Measurements from ENCODE around the gene GPRC5B. TPM values are rescaled to one million over a fixed set of nuclear protein-coding genes. Genes with fewer than 3 reads are reported as not detected.

GPRC5B gene
- total and polyA plus RNA-seq, 2 of the 8 experiments (the other 6 are each of a cell fraction or from before 2014, with no cell fraction given) = 106 to 160 TPM

DNA sequence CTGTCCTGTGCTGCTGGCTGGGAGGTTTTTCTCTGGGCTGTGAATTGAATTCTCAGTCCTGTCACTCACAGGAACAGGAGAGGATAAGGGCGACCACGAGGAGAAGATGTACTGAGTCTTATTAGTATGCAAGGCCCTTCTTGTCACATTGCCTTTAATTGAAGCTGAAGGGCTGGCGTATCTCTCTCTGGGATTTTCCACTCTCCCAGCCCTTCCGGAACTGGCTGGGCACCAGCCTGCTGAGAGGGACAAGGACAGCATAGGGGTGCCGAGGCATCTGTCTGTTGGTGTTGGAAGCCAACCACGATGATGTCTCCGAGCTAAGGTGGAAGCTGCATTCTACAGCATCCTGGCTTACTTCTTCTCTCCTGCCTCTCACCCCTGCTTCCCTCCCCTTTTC lies 33.2 kb downstream of the GPRC5B start:
- Histone ChIP-seq H3K4ac (replicated peaks; ENCODE audit: insufficient read length, low read depth, low read length) (peak overlapping the region; percentile 2), H3K4me1 (replicated peaks in 1 of 4; ENCODE audit: control insufficient read depth in 3 of 4, insufficient read depth in 4 of 4, low read length in 3 of 4) (peaks cover 3 to 22% (median 19%) of the 10 kb centered on the region in 4 experiments; a peak in 6 of 7 replicates), H3K9me3 (ENCODE audit: insufficient read depth in 2 of 2, low read depth in 1 of 2, low read length in 1 of 2) (no peaks in the 10 kb centered on the region), H3K23me2 (ENCODE audit: low read depth, low read length) (no peaks in the 10 kb centered on the region), H2BK5ac (ENCODE audit: low read depth, low read length) (peak overlapping the region; percentile 56; the same call in 1 of the 2 replicates), H4K5ac (ENCODE audit: insufficient read length, low read depth, low read length) (no peak overlapping the region), H3K4me3 (ENCODE audit: extremely low read depth in 1 of 4, insufficient read depth in 2 of 4, low read depth in 3 of 4, low read length in 4 of 4) (no peak overlapping the region), H3K36me3 (ENCODE audit: control insufficient read depth in 2 of 4, insufficient read depth in 4 of 4, low read length in 3 of 4) (peaks cover 2 to 10% (median 3%) of the 10 kb centered on the region in 4 experiments; a peak in 3 of 8 replicates), H2AK5ac (ENCODE audit: low read depth, low read length) (peak overlapping the region; percentile 70; the same call in 1 of the 2 replicates), H4K20me1 (replicated peaks in 1 of 2; ENCODE audit: control insufficient read depth in 1 of 2, insufficient read depth in 2 of 2, low read length in 2 of 2) (no peaks in the 10 kb centered on the region), H3K4me2 (ENCODE audit: insufficient read depth in 1 of 2, low read depth in 2 of 2, low read length in 2 of 2) (peak overlapping the region in 1 of 2 experiments; percentile 14; a peak in 1 of 4 replicates), H3K23ac (ENCODE audit: insufficient read length) (no peak overlapping the region), H4K8ac (ENCODE audit: extremely low read depth, insufficient read depth, low read length) (no peak overlapping the region), H3K79me1 (ENCODE audit: low read depth, low read length) (no peaks in the 10 kb centered on the region; the same call in 1 of the 2 replicates), H3K27ac (ENCODE audit: low read depth, low read length) (no peak overlapping the region), H2BK120ac (replicated peaks; ENCODE audit: low read depth, low read length) (no peak overlapping the region), H2BK20ac (ENCODE audit: low read length) (no peak overlapping the region), H2BK15ac (ENCODE audit: low read length) (no peak overlapping the region), H2BK12ac (ENCODE audit: low read depth, low read length) (no peak overlapping the region), H3K79me2 (ENCODE audit: control insufficient read depth in 1 of 2, insufficient read depth in 2 of 2, low read length in 2 of 2) (no peaks in the 10 kb centered on the region), H3K14ac (ENCODE audit: insufficient read length) (no peak overlapping the region), H3K56ac (replicated peaks; ENCODE audit: insufficient read length, low read depth, low read length) (no peak overlapping the region), H3K18ac (ENCODE audit: extremely low read depth, low read length) (peak overlapping the region; percentile 64; the same call in 1 of the 2 replicates), H2AFZ (ENCODE audit: low read length) (no peak overlapping the region), H3K27me3 (replicated peaks in 1 of 4; ENCODE audit: control insufficient read depth in 3 of 4, extremely low read depth in 1 of 4, insufficient read depth in 3 of 4, low read length in 3 of 4) (no peaks in the 10 kb centered on the region), H3K9ac (replicated peaks in 1 of 4; ENCODE audit: extremely low read depth in 1 of 4, low read depth in 3 of 4, low read length in 3 of 4) (no peak overlapping the region), H4K91ac (replicated peaks; ENCODE audit: insufficient read length, low read length) (no peak overlapping the region)
- POLR2A ChIA-PET (ENCODE audit: partially characterized antibody) = interaction anchor here (0.8 to 7.5 kb wide), 7 partner anchors 8 to 151 kb away, joined by 3 to 42 read pairs (median 5); partner anchors contain the start of gene GPRC5B
- DNase-seq (ENCODE audit: low read depth in 1 of 2, low spot score in 2 of 2) (no peak), FAIRE-seq (no peak)
- CTCF ChIA-PET (ENCODE audit: partially characterized antibody) = interaction anchor here (0.7 to 1.8 kb wide), 4 partner anchors 18 to 250 kb away, joined by 3 to 6 read pairs (median 3); partner anchors contain the start of gene GPRC5B
- TF ChIP-seq GABPA (IDR thresholded peaks at IDR 0.05; ENCODE audit: borderline replicate concordance, insufficient read depth, low read length) = no peak
- 85% methylated on average over 7 of the region's 7 CpGs; no CpG with 5 or more reads in 1 of the 2 experiments for WGBS, 2 experiments (ENCODE audit: extremely low coverage in 1 of 2, insufficient coverage in 1 of 2, insufficient read length in 1 of 2, insufficient replicate concordance in 2 of 2, low coverage in 1 of 2, low lambda C conversion rate in 2 of 2, missing lambda C conversion rate in 1 of 2)
